ENCODE measurements around the gene STRA8.
A peak's percentile ranks its signal among the peaks of the same experiment; 100 is the strongest.

DNA sequence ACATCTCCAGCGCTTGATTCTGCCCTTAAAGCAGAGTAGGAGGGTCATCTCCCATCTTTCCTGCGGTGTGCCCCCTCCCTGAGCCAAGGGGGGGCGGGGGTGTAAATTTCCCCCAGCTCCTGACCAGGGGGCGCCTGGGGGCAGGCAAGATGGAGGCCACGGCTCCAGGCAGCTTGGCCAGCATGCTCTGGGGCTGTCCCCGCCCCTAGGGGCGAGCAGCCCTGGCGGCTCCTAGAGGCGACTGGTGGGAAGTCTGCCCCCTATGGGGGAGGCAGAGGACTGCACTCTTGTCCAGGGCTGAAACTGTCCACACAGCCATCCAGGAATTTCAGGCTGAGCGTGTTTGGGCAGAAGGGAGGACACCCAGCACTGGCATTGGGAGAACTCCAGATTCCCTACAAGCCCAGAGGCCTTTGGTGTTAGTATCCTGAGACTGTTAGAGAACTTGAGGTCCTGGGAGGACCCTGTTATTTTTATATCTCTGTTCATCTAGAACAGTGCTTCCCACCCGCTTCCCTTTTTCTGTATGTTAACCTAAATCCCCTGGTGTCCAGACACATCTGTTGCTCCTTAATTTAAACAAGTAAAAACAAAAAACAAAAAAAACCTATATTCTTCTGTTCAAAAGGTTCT, 4.6 kb downstream of the STRA8 start:
- TF ChIP-seq ELF4 (IDR thresholded peaks at IDR 0.05) (no peak), FOXM1 (IDR thresholded peaks at IDR 0.05; ENCODE audit: borderline replicate concordance) (peak; percentile 44; the same call in 1 of the 2 replicates), SP1 (IDR thresholded peaks at IDR 0.05) (no peak), ZNF384 (IDR thresholded peaks at IDR 0.05) (no peak), NFRKB (IDR thresholded peaks at IDR 0.05) (no peak), SUZ12 (IDR thresholded peaks at IDR 0.05) (no peak), FOXA1 (IDR thresholded peaks at IDR 0.05) (no peak), L3MBTL2 (conservative IDR thresholded peaks at IDR 0.05) (no peak), HDGF (IDR thresholded peaks at IDR 0.05; ENCODE audit: borderline replicate concordance) (no peak), FOXK2 (IDR thresholded peaks at IDR 0.05) (no peak), LEF1 (IDR thresholded peaks at IDR 0.05; ENCODE audit: borderline replicate concordance) (no peak)

Data from HEK293T (cell line).